Activated T-cell treated with anti-CD3 and anti-CD28 coated beads, Interleukin-2, amount 50 U/mL, for 4 hours (primary cell): ENCODE results near the gene TNS4. TPM values are rescaled to one million over a fixed set of nuclear protein-coding genes. Genes with fewer than 3 reads are reported as not detected.
"Not testable (repeated sequence)": the region's sequence is repeated elsewhere in the genome, so short reads cannot be mapped to it uniquely, and the experiment has no call there.

Experiments
- ATAC-seq, 2 donors: fragments of 200-7000 bp; cut with Tn5 transposase; one replicate each; pipeline ENCODE4 v1.10.0; 2021
- DNase-seq: peaks from one replicate; pipeline ENCODE4 v3.0.0-alpha.2; 2020
- H3K27me3 Mint-ChIP-seq: one replicate; pipeline ENCODE4 v1.8.0; 2021; ENCODE audit warnings: low read depth, mixed read lengths
- H3K36me3 Mint-ChIP-seq: one replicate; pipeline ENCODE4 v1.8.0; 2022; ENCODE audit warnings: mixed read lengths; ENCODE audit not compliant: insufficient read depth
- H3K4me1 Mint-ChIP-seq: one replicate; pipeline ENCODE4 v1.8.0; 2021; ENCODE audit warnings: low read depth, mixed read lengths
- H3K4me3 Mint-ChIP-seq: one replicate; pipeline ENCODE4 v1.8.0; 2021; ENCODE audit warnings: mild to moderate bottlenecking, moderate library complexity, mixed read lengths
- H3K9me3 Mint-ChIP-seq: one replicate; pipeline ENCODE4 v1.8.0; 2021; ENCODE audit warnings: mixed read lengths
- total RNA-seq, 3 donors: library from RNA; stranded (reverse); gene quantifications; one replicate each; pipeline ENCODE4 v1.2.1, GENCODE V29; 2021

TNS4 gene, protein sequence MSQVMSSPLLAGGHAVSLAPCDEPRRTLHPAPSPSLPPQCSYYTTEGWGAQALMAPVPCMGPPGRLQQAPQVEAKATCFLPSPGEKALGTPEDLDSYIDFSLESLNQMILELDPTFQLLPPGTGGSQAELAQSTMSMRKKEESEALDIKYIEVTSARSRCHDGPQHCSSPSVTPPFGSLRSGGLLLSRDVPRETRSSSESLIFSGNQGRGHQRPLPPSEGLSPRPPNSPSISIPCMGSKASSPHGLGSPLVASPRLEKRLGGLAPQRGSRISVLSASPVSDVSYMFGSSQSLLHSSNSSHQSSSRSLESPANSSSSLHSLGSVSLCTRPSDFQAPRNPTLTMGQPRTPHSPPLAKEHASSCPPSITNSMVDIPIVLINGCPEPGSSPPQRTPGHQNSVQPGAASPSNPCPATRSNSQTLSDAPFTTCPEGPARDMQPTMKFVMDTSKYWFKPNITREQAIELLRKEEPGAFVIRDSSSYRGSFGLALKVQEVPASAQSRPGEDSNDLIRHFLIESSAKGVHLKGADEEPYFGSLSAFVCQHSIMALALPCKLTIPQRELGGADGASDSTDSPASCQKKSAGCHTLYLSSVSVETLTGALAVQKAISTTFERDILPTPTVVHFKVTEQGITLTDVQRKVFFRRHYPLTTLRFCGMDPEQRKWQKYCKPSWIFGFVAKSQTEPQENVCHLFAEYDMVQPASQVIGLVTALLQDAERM
- total RNA-seq, result 1 to 10 TPM; 3.9 to 4.7 (median 4.1) TPM

DNA sequence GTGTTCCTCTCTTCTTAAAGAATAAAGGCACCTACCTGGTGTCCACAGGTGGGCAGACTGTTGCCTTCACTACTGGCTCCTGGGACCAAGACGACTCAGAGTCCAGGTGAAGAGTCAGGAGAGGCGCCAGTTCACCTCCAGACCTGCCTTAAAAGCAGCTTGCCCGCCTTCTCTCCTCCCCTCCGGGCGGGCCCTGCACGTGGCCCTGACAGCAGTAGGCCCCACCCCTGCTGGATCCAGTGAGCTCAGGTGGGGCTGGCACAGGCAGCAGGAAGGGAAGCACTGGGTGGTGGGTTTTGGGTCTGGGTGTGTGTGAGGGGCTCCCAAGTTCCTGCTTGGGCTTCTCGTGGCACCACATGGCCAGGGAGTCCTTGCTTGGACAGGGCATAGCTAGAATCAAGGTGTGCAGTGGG, at the start of gene TNS4:
Gene TNS4, minus strand, starts transcription at position 125 of the 413 bp plus-strand sequence. CDS start 5,198 bp downstream, outside the sequence.
- DNase-seq (no peak), ATAC-seq (no peak)
- Mint-ChIP-seq H3K4me3 (no peak within 1 kb of the TSS), H3K36me3 (no peaks in the 10 kb centered on the region), H3K4me1 (no peaks in the 10 kb centered on the region), H3K27me3 (peaks cover 4% of the 10 kb centered on the region), H3K9me3 (no peaks in the 10 kb centered on the region)

DNA sequence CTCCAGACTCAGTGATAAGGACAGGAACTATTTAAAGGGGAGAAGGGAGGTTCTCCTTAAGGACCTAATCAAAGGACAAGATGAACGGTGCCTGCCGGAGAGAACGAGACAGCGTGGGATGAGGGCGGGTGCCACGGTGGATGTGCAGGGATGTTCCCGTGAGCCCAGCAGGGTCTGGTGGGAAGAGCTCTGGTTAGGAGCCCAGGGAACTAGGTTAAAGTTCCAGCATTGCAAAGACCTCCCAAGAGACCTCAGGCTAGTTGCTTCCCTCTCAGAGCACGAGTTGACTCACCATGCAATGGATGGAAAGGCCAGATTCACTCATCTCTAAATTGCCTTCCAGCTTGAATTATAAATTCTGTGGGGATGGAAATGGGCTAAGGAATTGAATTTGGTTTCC, 49.2 kb upstream of the TNS4 start:
- H3K36me3 Mint-ChIP-seq, result peaks cover 33% of the 10 kb centered on the region
- DNase-seq, result no peak
- H3K4me1 Mint-ChIP-seq, result peaks cover 95% of the 10 kb centered on the region
- no peak overlapping the region for H3K4me3 Mint-ChIP-seq
- H3K9me3 Mint-ChIP-seq, result no peaks in the 10 kb centered on the region
- ATAC-seq, result no peak
- H3K27me3 Mint-ChIP-seq, result no peaks in the 10 kb centered on the region

DNA sequence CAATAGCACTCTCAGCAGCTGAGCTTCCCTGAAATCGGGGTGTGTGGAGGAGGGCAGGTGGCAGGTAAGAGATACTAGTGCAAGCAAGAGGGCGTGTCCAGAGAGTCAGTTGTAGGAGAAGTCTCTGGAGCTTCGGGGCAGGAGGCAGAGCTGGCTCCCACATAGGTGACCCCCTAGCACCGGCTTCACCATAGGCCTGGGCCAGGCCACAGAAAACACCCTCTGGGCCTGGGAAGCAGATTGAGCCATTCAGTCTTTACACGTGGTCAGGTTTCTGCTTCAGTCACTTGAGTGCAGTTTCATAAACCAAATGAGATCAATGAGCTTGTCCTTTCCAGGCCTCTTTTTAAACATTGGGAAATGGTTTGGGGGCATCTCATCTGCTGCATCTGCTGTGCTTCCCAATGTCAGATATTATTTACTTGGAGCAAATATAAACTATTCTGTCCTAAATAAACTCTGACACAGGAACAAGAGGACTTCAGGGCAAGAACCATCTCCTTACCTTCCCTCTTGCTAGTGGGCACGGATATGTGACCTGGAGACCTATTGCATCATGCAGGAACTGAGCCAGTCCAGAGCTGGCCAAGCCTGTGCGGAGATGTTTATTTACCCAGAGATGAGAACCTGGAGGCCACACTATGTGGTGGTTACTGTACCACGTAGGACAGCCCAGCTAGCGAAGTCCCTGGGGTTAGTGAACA, 47.7 kb upstream of the TNS4 start:
- peak; percentile 8 to 25 for ATAC-seq
- no peak overlapping the region for H3K4me3 Mint-ChIP-seq
- DNase-seq, result no peak

DNA sequence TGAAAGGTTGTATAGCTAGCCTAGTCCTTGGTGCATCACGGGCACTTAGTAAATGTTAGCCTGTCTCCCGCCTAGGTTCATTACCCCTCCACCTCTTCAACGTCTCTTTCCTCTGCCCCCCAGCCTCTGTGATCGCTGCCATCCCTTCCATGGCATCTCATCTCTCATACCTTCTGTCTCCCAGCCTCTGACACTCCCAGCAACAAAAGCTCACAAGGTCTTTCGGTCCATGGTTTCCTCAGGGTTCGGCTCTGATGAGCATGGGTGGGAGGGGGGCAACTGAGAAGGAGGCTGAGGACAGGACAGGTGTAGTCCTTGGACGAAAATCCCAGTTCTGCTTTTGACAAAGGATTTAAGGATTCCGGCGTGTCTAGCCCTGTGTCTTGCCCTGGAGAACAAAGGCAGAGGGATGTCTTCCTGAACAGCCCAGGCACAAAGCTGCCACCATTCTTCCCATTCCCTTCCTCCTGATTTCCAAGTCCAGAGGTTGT, 47.1 kb upstream of the TNS4 start:
- Mint-ChIP-seq H3K4me3 (no peak overlapping the region), H3K4me1 (peaks cover 86% of the 10 kb centered on the region), H3K9me3 (no peaks in the 10 kb centered on the region), H3K36me3 (peaks cover 12% of the 10 kb centered on the region), H3K27me3 (no peaks in the 10 kb centered on the region)
- ATAC-seq (no peak), DNase-seq (no peak)

More for the DNA sequence above, 47.7 kb upstream of the TNS4 start:
- Mint-ChIP-seq H3K4me1 (peaks cover 86% of the 10 kb centered on the region), H3K27me3 (no peaks in the 10 kb centered on the region), H3K9me3 (no peaks in the 10 kb centered on the region), H3K36me3 (peaks cover 18% of the 10 kb centered on the region)

DNA sequence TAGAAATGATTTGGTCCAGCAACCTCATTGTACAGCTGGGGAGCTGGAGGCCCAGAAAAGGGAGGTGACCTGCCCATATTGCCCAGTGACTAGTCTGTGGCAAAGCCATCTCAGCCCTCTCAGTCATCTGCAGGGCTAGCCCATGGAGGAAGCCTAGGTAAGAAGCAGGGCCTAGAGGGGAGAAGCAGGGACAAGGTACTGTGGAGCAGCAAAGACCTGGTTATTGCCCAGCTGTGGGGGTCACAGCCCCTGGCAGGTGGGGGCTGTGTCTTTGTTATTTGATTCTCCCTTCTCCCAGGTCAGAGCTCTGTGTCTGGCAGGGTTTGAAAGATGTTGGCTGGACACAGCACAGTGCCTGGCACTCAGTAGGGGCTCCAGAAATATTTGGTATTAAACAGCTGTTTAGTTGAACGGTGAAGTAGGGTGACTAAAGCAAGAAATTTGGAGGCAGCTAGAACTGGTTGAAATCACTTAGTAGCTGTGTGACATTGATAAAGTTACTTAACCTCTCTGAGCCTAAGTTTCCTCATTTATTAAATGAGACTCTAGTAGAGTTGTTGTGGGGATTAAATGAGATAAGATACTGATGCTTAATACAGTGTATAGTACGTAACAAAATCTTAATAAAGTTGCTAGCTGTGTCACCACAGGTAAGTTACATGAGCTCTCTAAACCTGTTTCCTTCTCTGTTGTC, 46.5 kb upstream of the TNS4 start:
- Mint-ChIP-seq H3K36me3 (peaks cover 11% of the 10 kb centered on the region), H3K9me3 (no peaks in the 10 kb centered on the region), H3K27me3 (no peaks in the 10 kb centered on the region), H3K4me3 (no peak overlapping the region), H3K4me1 (peaks cover 87% of the 10 kb centered on the region)
- ATAC-seq (peak in 1 of 2 donors; percentile 10), DNase-seq (no peak)

DNA sequence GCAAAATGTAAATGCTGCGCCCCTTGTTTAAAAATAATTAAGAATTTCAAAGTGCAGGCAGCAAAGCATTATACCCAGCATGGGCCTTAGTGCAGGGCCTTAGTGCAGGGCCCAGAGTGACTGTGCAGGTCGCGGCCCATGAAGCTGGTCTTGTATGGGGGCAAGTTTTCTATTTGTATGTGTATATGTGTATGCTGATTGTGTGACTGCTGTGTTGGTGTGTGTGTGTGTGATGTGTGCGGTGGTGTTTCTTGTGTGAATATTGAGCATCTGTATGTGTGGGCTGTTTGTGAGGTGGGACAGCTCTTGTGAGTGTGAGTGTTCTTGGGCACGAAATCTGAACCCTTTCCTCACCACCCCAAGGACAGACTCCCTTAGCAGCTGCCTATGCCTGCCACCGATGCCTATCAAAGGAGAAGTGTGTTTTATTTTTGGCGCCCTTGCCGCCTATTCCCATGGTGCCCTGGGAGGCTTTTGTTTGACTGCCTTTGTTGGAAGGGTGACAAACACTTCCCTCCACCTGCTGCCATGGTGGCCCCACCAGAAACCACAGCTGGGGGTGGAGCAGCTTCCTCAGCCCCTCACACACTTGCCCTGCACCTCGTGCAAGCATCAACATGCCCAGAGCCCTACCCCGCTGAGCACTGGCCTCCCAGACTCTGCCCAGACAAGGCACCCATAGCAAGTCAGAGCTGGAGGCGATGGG, 45.8 kb upstream of the TNS4 start:
- Mint-ChIP-seq H3K9me3 (no peaks in the 10 kb centered on the region), H3K27me3 (no peaks in the 10 kb centered on the region), H3K4me1 (peaks cover 87% of the 10 kb centered on the region), H3K4me3 (no peak overlapping the region), H3K36me3 (peaks cover 4% of the 10 kb centered on the region)
- peak; percentile 58 for DNase-seq
- peak; percentile 37 to 39 for ATAC-seq

DNA sequence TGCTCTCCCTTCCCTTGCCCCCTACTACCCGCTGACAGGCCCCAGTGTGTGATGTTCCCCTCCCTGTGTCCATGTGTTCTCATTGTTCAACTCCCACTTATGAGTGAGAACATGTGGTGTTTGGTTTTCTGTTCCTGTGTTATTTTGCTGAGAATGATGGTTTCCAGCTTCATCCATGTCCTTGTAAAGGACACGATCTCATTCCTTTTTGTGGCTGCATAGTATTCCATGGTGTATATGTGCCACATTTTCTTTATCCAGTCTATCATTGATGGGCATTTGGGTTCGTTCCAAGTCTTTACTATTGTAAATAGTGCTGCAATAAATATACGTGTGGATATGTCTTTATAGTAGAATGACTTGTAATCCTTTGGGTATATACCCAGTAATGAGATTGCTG, 45.1 kb upstream of the TNS4 start:
- not testable (repeated sequence) for DNase-seq, H3K36me3 Mint-ChIP-seq, ATAC-seq, H3K4me3 Mint-ChIP-seq, H3K27me3 Mint-ChIP-seq, H3K9me3 Mint-ChIP-seq
- peaks cover 88% of the 10 kb centered on the region for H3K4me1 Mint-ChIP-seq

DNA sequence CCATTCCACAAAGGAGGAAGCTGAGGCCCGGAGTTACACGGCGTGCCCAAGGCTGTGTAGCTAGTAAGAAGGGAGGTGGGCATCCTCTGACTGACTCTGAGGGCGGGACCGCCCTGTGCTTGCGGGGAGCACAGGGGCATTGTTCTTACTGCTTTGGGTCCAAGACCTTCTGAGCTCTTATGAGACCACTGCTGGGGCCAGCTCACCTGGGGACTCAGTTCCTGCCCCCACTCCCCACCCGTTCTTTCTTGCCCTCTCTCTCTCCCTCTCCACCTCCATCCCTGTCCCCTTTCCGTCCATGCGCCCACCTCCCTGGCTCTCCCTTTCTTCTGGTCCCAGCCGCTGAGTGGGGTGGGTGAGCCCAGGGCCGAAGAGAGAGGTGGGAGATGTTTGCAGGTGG, 44.2 kb upstream of the TNS4 start:
- DNase-seq (no peak), ATAC-seq (no peak)
- no peaks in the 10 kb centered on the region for H3K36me3 Mint-ChIP-seq
- no peaks in the 10 kb centered on the region for H3K9me3 Mint-ChIP-seq
- no peak overlapping the region for H3K4me3 Mint-ChIP-seq
- no peaks in the 10 kb centered on the region for H3K27me3 Mint-ChIP-seq
- H3K4me1 Mint-ChIP-seq, result peaks cover 88% of the 10 kb centered on the region

DNA sequence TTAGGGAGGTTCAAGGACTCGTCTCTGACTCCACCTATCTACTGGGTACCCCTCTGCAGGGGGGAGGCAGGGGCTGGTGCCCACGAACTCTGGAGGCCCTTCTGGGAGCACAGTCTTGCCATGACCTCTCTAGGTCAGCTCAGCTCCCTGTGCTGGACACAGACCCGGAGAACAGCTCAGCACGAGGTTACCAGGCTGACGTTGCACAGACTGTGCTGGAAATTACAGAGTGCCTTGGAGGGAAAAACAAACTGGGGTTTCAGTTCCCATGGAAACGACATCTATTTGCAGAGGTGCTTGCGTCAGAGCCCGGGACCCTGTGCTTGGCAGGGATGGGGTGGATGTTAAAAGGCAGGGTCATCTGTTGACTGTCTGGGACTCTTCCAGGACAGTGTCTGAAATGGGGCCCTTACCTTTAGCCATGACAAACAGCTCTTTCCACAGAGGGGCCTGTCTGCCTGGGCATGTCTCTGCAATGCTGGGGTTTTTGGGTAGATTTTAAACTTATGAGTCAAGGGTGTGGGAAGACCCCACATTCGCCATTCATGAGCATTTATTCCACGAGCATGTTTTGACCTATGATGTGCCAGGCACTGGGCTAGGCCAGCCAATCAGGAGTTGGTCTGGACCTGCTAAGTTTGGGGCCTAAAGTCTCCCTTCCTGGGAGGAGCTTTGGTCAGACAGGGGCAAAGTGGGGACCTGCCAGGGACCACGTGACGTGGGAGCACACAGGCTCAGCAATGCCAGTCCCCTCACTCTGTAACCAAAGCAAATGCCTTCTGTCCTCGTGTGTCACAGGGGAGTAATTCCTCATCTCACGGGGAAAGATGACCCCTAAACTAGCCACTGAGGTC, 41.4 kb upstream of the TNS4 start:
- ATAC-seq (peak; percentile 58 to 68), DNase-seq (no peak)
- H3K4me3 Mint-ChIP-seq, result peak overlapping the region; percentile 35
- no peaks in the 10 kb centered on the region for H3K27me3 Mint-ChIP-seq
- H3K36me3 Mint-ChIP-seq, result no peaks in the 10 kb centered on the region
- no peaks in the 10 kb centered on the region for H3K9me3 Mint-ChIP-seq
- H3K4me1 Mint-ChIP-seq, result peaks cover 88% of the 10 kb centered on the region

DNA sequence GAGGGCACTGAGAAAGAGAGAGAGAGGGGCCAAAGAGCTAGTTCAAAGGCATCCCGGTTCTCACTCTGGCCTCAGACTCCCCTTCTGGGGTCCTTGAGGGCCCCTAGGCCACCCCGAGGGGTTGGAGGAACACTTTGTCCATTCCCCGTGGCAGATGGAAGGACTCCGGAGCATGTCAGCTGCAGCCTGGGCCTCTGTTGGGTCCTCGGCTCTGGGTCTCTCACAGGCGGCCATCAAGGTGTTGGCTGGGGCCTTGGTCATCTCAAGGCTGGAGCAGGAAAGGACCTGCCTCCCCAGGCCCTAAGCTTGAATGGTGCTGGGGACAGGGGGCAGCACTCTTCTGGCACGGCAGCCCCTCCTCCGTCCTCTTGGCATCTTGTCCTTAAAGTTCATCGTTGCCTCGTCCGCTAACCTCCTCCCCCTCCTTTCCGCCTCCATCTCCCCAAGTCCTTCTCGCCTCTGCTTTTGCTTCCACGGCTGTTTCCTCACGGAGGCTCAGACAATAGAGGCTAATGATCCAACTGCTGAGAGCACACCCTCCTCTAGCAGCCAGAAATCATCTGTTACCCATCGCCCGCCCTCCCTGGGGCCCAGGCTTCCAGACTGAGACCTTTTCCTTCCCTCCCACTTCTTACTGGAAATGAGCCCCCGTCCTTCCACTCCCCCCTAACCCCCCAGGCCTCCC, 40.6 kb upstream of the TNS4 start:
- Mint-ChIP-seq H3K9me3 (no peaks in the 10 kb centered on the region), H3K4me1 (peaks cover 88% of the 10 kb centered on the region), H3K27me3 (no peaks in the 10 kb centered on the region), H3K4me3 (peak overlapping the region; percentile 60), H3K36me3 (no peaks in the 10 kb centered on the region)
- ATAC-seq (peak in 1 of 2 donors; percentile 3), DNase-seq (no peak)

DNA sequence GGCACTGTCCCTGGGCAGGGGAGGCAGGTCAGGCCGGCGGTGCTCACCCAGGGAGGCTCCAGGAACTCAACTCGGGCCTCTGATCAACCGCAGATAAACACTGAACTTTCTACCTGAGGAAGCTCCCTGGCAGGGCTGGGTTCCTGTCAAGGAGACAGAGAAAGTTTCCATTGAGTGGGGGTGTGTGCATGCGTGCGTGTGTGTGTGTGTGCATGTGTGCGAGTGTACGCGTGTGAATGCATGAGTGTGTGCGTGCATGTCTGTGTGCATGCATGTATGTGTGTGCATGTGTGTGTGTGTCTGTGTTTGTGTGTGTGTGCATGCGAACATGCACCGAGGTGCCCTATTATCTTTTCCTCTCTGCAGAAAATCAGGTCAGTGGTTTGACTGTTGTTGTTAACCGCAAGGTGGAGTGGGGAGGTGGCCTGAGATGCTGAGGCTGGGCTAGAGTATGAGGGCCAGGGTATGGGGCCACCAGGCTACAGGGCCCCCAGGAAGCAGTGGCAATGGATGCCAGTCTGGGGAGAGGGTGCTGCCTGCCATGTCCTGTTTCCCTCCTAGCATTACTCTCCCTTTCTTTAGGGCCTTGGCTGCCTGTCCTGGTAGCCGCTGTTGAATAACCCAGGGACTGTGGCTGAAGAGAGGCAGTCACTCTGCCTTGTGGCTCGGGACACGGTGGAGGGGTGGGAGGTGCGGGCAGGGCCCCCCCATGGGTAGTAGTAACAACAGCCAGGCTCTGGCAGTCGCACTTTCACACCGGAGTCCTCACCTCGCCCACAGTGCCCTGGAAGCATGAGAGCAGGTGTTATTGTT, 39.8 kb upstream of the TNS4 start:
- Mint-ChIP-seq H3K9me3 (no peaks in the 10 kb centered on the region), H3K4me1 (peaks cover 88% of the 10 kb centered on the region), H3K4me3 (peak overlapping the region; percentile 60), H3K36me3 (no peaks in the 10 kb centered on the region), H3K27me3 (no peaks in the 10 kb centered on the region)
- peak; percentile 58 to 59 for ATAC-seq
- peak; percentile 65 for DNase-seq

DNA sequence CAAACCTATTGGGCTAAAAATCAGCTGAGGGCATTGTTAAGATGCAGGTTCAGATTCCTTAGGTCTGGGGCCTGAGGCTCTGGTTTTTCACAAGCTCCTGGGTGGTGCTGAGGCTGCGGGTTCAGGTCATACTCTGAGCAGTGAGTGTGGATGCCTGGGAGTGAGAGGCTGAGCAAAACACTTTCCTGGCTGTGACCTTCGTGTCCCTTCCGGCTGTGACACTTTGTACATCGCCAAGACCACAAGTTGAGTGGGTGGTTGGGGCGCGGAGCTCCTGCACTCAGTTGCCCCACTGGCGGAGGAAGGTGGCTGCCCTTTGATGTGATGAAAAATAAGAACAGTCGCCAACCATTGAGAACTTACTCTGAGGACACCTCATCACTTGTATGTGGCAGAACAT, 39.0 kb upstream of the TNS4 start:
- peak; percentile 54 for DNase-seq
- Mint-ChIP-seq H3K4me3 (peak overlapping the region; percentile 60), H3K9me3 (no peaks in the 10 kb centered on the region), H3K36me3 (no peaks in the 10 kb centered on the region), H3K27me3 (no peaks in the 10 kb centered on the region), H3K4me1 (peaks cover 88% of the 10 kb centered on the region)
- ATAC-seq, result peak; percentile 24 to 30
